Non-pigmented ciliary epithelial cell (primary cell): ENCODE measurements around the gene GMDS.
"Not testable (repeated sequence)": the region's sequence is repeated elsewhere in the genome, so short reads cannot be mapped to it uniquely, and the experiment has no call there.

Source experiments
- DNase-seq: peaks from one replicate; pipeline ENCODE4 v3.0.0-alpha.2; 2010; ENCODE audit warnings: low read depth

Gene GMDS

GRCh38 chr6:1770968-1771723, 474.3 kb downstream of the GMDS start:
- DNase-seq = no peak

- no peak for DNase-seq
These were observed 475.0 kb downstream of the GMDS start for GRCh38 chr6:1770435-1770843.

DNA sequence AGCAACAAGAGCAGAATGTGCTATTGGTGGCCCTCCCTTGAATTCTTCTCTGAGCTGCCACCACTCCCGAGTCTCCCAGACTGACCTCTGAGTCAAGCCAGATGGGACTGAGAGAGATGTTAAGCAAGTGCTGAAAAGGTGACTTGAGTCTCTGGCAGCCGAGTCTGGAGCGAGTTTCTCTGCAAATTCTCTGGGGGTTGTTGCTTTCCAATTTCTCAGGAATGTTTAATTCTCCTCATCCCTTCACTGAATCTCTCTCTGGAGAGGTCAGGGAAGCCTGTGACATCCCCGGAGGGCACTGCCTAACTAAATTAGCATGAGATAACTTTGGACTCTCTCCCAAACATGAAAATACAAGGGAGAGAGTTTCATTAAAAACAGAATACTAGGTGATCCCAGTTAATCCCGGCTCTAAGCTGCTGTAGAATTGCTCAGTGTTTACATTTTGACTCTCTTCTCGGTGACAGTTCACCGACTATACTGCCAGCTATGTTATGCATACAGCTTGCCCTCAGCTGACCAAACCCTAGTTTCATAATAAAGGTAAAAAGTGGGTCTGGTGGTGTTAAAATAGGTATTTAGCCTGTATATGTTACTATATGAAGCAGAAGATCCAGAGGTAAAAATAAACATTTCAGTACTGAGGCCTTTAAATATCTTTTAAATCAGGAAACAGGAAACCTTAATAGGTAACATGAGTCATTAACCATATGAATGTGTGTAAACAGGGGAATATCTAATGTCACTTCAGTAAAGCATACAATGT, 477.7 kb downstream of the GMDS start:
- DNase-seq = no peak

DNA sequence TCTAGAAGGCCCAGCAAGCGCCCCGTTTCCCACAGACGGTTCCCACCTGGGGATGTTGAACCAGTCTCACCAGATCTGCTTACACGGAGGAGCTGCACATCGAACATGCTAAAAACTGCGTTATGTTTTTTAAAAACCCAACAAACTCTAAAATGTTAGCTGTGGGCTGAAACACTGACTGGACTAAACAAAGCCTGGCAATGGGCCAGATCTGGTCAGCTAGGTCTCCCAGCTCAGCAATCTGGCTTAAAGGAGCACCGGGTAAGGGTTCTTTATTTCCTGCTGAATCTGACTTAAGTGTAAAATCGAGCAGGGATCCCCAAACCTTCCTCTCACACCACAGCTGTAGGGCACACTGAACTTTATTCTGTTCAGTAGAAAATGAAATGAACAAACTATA, 478.8 kb downstream of the GMDS start:
- DNase-seq = no peak

DNA sequence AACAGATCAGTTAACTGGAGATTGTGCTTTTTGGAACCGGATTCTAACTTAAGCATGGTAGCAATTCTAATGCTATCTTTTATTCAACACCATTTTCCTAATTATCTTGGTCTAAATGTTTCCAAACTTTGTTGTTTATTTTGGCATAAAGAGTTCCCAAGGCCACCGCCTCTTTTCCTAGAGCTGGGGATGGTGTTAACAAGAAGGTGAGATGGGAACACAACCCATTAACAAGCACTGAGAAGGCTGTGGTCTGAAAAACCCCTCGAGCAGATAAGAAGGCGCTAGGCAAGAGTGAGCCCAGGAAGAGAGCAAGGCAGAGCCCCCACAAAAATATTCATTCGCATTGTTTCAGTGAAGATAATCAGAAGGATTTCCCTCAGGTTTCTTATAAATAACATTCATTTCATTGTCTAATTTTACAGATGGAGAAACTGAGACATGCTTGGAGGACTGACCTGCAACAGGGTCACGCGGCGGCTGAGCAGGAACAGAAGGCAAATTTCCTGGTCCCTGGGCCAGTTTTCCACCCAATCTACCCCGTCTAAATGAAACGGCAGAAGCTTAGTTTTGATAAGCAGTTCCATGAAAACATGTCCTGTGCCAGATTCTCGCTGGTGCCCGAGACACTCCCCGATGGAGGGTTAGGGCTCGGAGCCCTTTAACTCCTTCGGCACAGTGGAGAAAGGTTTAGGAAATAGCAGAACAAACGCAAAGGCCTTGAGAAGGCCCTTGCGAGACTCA, 480.1 kb downstream of the GMDS start:
- no peak for DNase-seq

- DNase-seq = no peak
These were observed 480.9 kb downstream of the GMDS start for GRCh38 chr6:1764397-1764987.

DNA sequence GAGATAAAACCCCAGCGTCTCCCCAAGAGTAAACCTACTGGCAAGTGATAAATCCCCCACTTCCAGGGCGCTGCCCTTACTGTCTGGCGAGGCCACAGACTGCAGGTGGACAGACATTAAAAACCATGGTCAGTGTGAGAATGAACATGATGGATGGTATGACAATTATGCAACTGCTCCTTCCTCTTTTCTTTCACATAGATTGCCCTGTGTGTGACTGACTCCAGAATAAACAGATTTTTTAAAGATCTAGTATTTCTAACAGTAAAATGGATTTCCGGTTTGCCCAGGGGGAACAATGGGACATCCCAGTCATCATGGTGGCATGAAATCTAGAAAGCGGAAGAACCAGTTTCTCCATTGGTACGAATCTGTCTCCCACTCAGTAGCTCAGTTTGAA, 482.0 kb downstream of the GMDS start:
- no peak for DNase-seq

DNA sequence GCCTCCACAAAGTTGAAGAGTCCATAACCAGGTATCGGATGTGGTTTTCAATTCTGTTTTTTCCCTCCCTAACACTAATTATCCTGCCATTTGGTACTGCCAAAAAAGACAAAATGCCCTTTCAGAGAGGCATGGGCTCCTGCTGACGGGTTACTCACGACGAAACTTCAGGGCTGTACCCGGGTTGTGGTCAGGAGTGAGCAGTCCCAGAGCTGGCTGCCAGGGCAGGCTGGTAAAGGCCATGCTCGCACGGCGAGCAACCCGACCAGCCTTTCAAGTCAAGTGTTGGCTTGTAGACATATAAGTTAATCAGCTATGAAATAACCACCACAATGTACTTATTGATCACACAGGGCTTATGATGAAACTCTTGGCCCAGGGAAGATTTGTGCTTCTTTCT, 483.2 kb downstream of the GMDS start:
- no peak for DNase-seq

GRCh38 chr6:1761477-1761877, 483.9 kb downstream of the GMDS start:
- DNase-seq = no peak

- DNase-seq = no peak
These were observed 484.5 kb downstream of the GMDS start for GRCh38 chr6:1760876-1761275.

GRCh38 chr6:1759870-1760269, 485.5 kb downstream of the GMDS start:
- no peak for DNase-seq

DNA sequence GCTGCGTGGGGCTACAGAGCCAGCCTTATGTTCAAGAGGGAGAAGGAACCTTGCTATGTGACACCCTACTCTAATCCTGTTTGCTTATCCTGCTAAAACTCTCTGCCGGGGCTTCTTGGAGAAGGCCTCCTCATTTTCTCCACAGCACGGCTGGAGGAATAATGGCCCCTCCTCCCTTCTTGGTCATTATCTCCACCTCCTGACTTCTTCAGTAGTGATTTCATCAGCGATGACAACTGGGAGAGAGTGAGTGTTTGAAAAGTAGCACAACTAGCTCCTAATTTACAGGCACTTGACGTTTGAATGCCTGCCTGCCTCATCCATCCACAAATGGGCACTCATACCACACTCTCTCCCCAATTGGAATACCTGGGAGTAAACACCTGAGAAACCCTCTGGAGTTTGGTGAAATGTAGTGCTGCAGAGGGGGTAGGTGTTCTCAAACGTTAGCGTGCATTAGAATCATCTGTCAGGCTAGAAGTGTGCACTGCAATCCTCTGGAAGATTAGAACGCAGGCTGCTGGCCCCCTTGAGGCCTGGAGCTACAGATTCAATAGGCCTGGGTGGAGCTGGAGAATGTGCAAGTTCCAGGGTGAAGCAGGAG, 487.2 kb downstream of the GMDS start:
- DNase-seq = no peak

DNA sequence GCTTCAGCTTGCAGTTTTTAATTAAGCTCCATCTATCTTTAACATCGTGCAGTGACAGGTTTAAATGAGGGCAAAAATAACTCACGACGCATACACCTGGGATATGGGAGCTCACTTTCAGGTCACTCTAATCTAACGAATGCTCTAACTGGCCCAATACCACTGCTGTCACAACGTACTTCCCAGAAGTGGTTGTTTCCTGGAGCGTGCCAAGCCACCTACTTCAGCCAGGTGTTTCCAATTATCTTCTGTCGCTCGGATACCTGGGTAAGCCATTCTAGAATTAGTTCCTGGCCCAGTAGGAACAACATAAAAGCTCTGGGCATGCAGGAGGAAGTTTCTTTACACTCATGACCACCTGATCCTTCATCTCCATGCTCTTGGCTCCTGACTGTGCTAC, 488.3 kb downstream of the GMDS start:
- no peak for DNase-seq

- no peak for DNase-seq
These were observed 488.8 kb downstream of the GMDS start for GRCh38 chr6:1756472-1757129.

GRCh38 chr6:1751063-1751462, 494.3 kb downstream of the GMDS start:
- DNase-seq = not testable (repeated sequence)

DNA sequence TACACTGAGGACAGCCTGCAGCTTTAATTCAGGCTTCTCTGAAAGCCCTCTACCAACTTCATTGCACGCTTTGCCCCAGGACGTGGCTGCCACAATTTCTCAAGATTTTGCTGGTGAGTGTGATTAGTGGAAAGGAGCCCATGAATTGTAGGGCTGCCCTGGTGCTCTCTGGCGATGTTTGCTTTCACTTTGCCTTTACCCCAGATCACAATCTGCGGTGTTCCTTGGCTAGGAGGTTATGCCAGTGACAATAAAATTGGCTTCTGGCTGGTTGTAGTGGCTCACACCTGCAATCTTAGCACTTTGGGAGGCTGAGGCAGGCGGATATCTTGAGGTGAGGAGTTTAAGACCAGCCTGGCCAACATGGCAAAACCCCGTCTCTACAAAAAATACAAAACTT, 496.4 kb downstream of the GMDS start:
- no peak for DNase-seq

GRCh38 chr6:1747531-1747930, 497.9 kb downstream of the GMDS start:
- no peak for DNase-seq

- no peak for DNase-seq
These were observed 498.4 kb downstream of the GMDS start for GRCh38 chr6:1747003-1747402.

DNA sequence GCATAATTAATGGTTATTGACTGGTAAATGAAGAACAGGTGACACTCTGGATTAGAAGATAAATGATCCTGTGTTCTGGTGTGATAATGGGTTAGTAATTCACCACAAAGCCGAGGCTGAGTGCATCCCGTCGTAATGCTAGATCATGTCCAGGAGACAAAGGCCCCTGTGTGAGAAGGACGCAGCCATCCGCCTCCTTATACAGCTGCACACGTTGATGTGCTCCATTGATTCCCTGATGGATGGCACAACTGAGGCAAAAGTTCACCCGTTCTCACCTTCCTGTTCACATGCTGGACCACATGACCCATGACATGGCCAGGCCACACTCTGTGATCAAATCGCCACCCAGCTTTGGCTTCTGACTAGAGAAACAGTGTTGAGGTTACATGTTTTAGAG, 499.6 kb downstream of the GMDS start:
- no peak for DNase-seq

- DNase-seq = no peak
These were observed 500.9 kb downstream of the GMDS start for GRCh38 chr6:1744543-1744942.

- DNase-seq = no peak
These were observed 505.7 kb downstream of the GMDS start for GRCh38 chr6:1739680-1740079.

GRCh38 chr6:1739220-1739619, 506.2 kb downstream of the GMDS start:
- no peak for DNase-seq
